K562 (cell line): ENCODE data around the gene MDP1. TPM values are rescaled to one million over a fixed set of nuclear protein-coding genes. Genes with fewer than 3 reads are reported as not detected.

Source experiments
- CHD1 ChIP-seq: fragments of 200-600 bp; sonication (generic); IDR thresholded peaks from one replicate; pipeline ENCODE4 v1.6.1; 2012; ENCODE audit warnings: mild to moderate bottlenecking, moderate library complexity, low read length, inconsistent platforms
- JUND ChIP-seq, 2 experiments: IDR thresholded peaks; 2 replicates in 1 of 2; 3 replicates in 1 of 2; pipeline ENCODE4 v1.6.1; 2011; ENCODE audit warnings: borderline replicate concordance in 2 of 2, low read depth in 2 of 2, low read length in 2 of 2, improper control_type of control experiment in 1 of 2, missing biosample characterization in 1 of 2, missing genetic modification characterization in 1 of 2, missing genetic modification reagents in 1 of 2
- KAT7 ChIP-seq: sonication (generic); formaldehyde crosslinking; IDR thresholded peaks from 2 replicates; pipeline ENCODE4 v1.8.0; 2022; ENCODE audit warnings: missing genetic modification reagents, mild to moderate bottlenecking, borderline replicate concordance
- KDM2B ChIP-seq: fragments of 250-450 bp; sonication (Bioruptor Pico); IDR thresholded peaks from 2 replicates; pipeline ENCODE4 v1.8.0; 2021; ENCODE audit warnings: mild to moderate bottlenecking, moderate library complexity
- KDM5B ChIP-seq: fragments of 200-600 bp; sonication (generic); IDR thresholded peaks from 2 replicates; pipeline ENCODE4 v1.6.1; 2012; ENCODE audit warnings: low read depth, mild to moderate bottlenecking, moderate library complexity, low read length, control low read depth, inconsistent platforms; ENCODE audit not compliant: insufficient replicate concordance
- KLF6 ChIP-seq: fragments of 250-450 bp; sonication (Bioruptor Pico); IDR thresholded peaks from 2 replicates; pipeline ENCODE4 v1.4.0; 2020; ENCODE audit warnings: mild to moderate bottlenecking, moderate library complexity, borderline replicate concordance
- MGA ChIP-seq: fragments of 450-650 bp; IDR thresholded peaks from 2 replicates; pipeline ENCODE4 v1.6.1; 2016; ENCODE audit warnings: mild to moderate bottlenecking, moderate library complexity
- MTF1 ChIP-seq: fragments of 250-450 bp; sonication (Bioruptor Pico); IDR thresholded peaks from 2 replicates; pipeline ENCODE4 v1.9.0; 2021; ENCODE audit warnings: moderate library complexity, mild to moderate bottlenecking, inconsistent platforms, borderline replicate concordance
- NFE2L1 ChIP-seq: fragments of 450-650 bp; IDR thresholded peaks from 2 replicates; pipeline ENCODE4 v1.6.1; 2016; ENCODE audit warnings: missing genetic modification characterization, low read depth, mild to moderate bottlenecking, missing compliant biosample characterization, moderate library complexity, borderline replicate concordance
- NFIC ChIP-seq: fragments of 450-650 bp; IDR thresholded peaks from 2 replicates; pipeline ENCODE4 v1.6.1; 2017; ENCODE audit warnings: mild to moderate bottlenecking, inconsistent platforms
- VEZF1 ChIP-seq: fragments of 200-800 bp; sonication (Bioruptor generic); IDR thresholded peaks from 2 replicates; pipeline ENCODE4 v1.6.1; 2017; ENCODE audit warnings: missing genetic modification characterization, missing compliant biosample characterization
- ZNF589 ChIP-seq: fragments of 200-800 bp; sonication (Bioruptor generic); IDR thresholded peaks from 2 replicates; pipeline ENCODE4 v1.6.1; 2016; ENCODE audit warnings: low read depth, missing genetic modification characterization, missing compliant biosample characterization
- polyA plus RNA-seq, 8 experiments: library from polyadenylated mRNA; depleted of rRNA in 4 of 8; stranded (reverse) in 5 of 8; unstranded in 3 of 8; fragments of >200 nt; fragmentation: Nextera tagmentation in 2 of 8; fragmentation: Illumina TruSeq in 1 of 8; extraction: Ambion mirVana in 2 of 8; extraction: Trizol in 1 of 8; gene quantifications; 2 replicates each; pipeline versions ENCODE4 v1.2.1 to v1.2.3, GENCODE V29; 2011 to 2014; ENCODE audit warnings: inconsistent platforms in 1 of 8, missing spikeins in 1 of 8
- total RNA-seq, 7 experiments: library from RNA; depleted of rRNA in 6 of 7; stranded (reverse); fragments of >200 nt in 6 of 7; fragmentation: Illumina TruSeq in 2 of 7; extraction: Trizol in 2 of 7; gene quantifications; 2 replicates each; pipeline versions ENCODE4 v1.2.1 to v1.2.3, GENCODE V29; 2011 to 2021; ENCODE audit warnings: low replicate concordance in 1 of 7

The MDP1 gene
- total and polyA plus RNA-seq, 9 of the 15 experiments (the other 6 are each of a cell fraction or from before 2014, with no cell fraction given), result 2.7 to 29.6 (median 11.0) TPM

- TF ChIP-seq MTF1, result no peak
- peak; percentile 62 for TF ChIP-seq VEZF1 (CRISPR knock-in tag)
- no peak for TF ChIP-seq KDM2B (CRISPR knock-in tag)
- TF ChIP-seq MGA, result peak; percentile 17; the same call in 1 of the 2 replicates
- no peak for TF ChIP-seq NFE2L1 (tag)
- TF ChIP-seq KDM5B, result peak; percentile 47
- TF ChIP-seq KAT7, result peak; percentile 62; the same call in 1 of the 2 replicates
- 0 out of 2 replicates have a peak, but pooled peaks have one; percentile 67 for TF ChIP-seq ZNF589 (CRISPR knock-in tag)
- TF ChIP-seq NFIC, result no peak
- TF ChIP-seq JUND (IDR thresholded peaks at IDR 0.05; ENCODE audit: borderline replicate concordance, low read depth, low read length), result no peak
- TF ChIP-seq JUND (tag; IDR thresholded peaks at IDR 0.05; ENCODE audit: borderline replicate concordance, low read depth, low read length), result 0 out of 3 replicates have a peak, but pooled peaks have one; percentile 20
- TF ChIP-seq KLF6 (CRISPR knock-in tag), result no peak
- no peak for TF ChIP-seq CHD1
Observed at GRCh38 chr14:24232645-24233537, 17.0 kb upstream of the MDP1 start, which contains the start of gene GMPR2 (continued).
